SU-DHL-6 (cell line): ENCODE data around the gene RNF19B.

Experiments
- H2AFZ ChIP-seq: fragments of 200-600 bp; sonication (generic); 2 replicates; pipeline ENCODE4 v1.6.1; 2014; ENCODE audit warnings: low read depth, mild to moderate bottlenecking, moderate library complexity, mixed read lengths, antibody characterized with exemption, low read length; ENCODE audit not compliant: severe bottlenecking
- H3F3A ChIP-seq: fragments of 200-600 bp; shearing (Covaris generic); 2 replicates; pipeline ENCODE4 v1.6.0; 2016; ENCODE audit warnings: antibody characterized with exemption, mild to moderate bottlenecking; ENCODE audit not compliant: insufficient read depth
- H3K27ac ChIP-seq: fragments of 200-600 bp; sonication (generic); 2 replicates; pipeline ENCODE4 v1.5.1; 2016; ENCODE audit warnings: low read depth, mild to moderate bottlenecking, low read length, moderate library complexity, mixed read lengths
- H3K27me3 ChIP-seq: fragments of 200-600 bp; sonication (generic), shearing (Covaris generic); 2 replicates; pipeline ENCODE4 v1.6.0; 2014; ENCODE audit warnings: mild to moderate bottlenecking, low read length
- H3K36me3 ChIP-seq: fragments of 200-600 bp; sonication (generic); 2 replicates; pipeline ENCODE4 v1.6.1; 2014; ENCODE audit warnings: mild to moderate bottlenecking, low read length, mixed read lengths
- H3K4me2 ChIP-seq: fragments of 300-600, 200-600 bp; shearing (Covaris generic), sonication (generic); 2 replicates; pipeline ENCODE4 v1.6.0; 2014; ENCODE audit warnings: low read length, low read depth, mild to moderate bottlenecking; ENCODE audit not compliant: poor library complexity, severe bottlenecking
- H3K4me3 ChIP-seq: fragments of 200-600 bp; sonication (generic); 2 replicates; pipeline ENCODE4 v1.5.1; 2014; ENCODE audit warnings: antibody characterized with exemption, low read length, mild to moderate bottlenecking, mixed read lengths; ENCODE audit not compliant: insufficient read depth, poor library complexity, severe bottlenecking
- H3K79me2 ChIP-seq: fragments of 200-600 bp; sonication (generic); 2 replicates; pipeline ENCODE4 v1.6.1; 2014; ENCODE audit warnings: mild to moderate bottlenecking, low read length, moderate library complexity; ENCODE audit not compliant: insufficient read depth
- H3K9ac ChIP-seq: fragments of 200-600 bp; sonication (generic); 2 replicates; pipeline ENCODE4 v1.7.0; 2014; ENCODE audit warnings: mild to moderate bottlenecking, low read length
- H3K9me2 ChIP-seq: fragments of 200-600 bp; sonication (generic); replicated peaks from 2 replicates; pipeline ENCODE4 v1.6.1; 2014; ENCODE audit warnings: low read length; ENCODE audit not compliant: insufficient read depth
- H3K9me3 ChIP-seq: fragments of 200-600 bp; sonication (generic); 2 replicates; pipeline ENCODE4 v1.6.1; 2014; ENCODE audit warnings: low read length, mixed read lengths; ENCODE audit not compliant: insufficient read depth
- H4K20me1 ChIP-seq: fragments of 200-600 bp; sonication (generic); 2 replicates; pipeline ENCODE4 v1.6.1; 2014; ENCODE audit warnings: low read depth, mild to moderate bottlenecking, antibody characterized with exemption, low read length, moderate library complexity, mixed read lengths
- CTCF ChIP-seq: fragments of 200-600 bp; sonication (generic); IDR thresholded peaks from one replicate; pipeline ENCODE4 v1.5.1; 2017; ENCODE audit warnings: antibody characterized with exemption, mild to moderate bottlenecking, low read length, moderate library complexity; ENCODE audit not compliant: insufficient read depth, poor library complexity, severe bottlenecking
- EZH2phosphoT487 ChIP-seq: fragments of 200-600 bp; sonication (generic), shearing (Covaris generic); conservative IDR thresholded peaks from 2 replicates; pipeline ENCODE4 v1.6.1; 2018; ENCODE audit warnings: mild to moderate bottlenecking, antibody characterized with exemption, low read length, moderate library complexity, mixed read lengths

Gene RNF19B

GRCh38 chr1:32928285-32928684 is 36.3 kb downstream of the RNF19B start:
- TF ChIP-seq CTCF, result no peak
- TF ChIP-seq EZH2phosphoT487, result no peak
- Histone ChIP-seq H4K20me1 (no peaks in the 10 kb centered on the region), H3K9me3 (no peaks in the 10 kb centered on the region), H3K36me3 (no peaks in the 10 kb centered on the region), H3K27me3 (no peaks in the 10 kb centered on the region), H3K79me2 (no peaks in the 10 kb centered on the region), H3F3A (no peaks in the 10 kb centered on the region), H3K9ac (no peak overlapping the region), H3K4me2 (no peak overlapping the region), H3K9me2 (no peaks in the 10 kb centered on the region), H3K27ac (no peak overlapping the region), H2AFZ (no peak overlapping the region), H3K4me3 (no peak overlapping the region)

- no peak overlapping the region for H3K9ac ChIP-seq
- no peaks in the 10 kb centered on the region for H3K9me2 ChIP-seq
Measured at GRCh38 chr1:32927441-32927840, 37.2 kb downstream of the RNF19B start.

GRCh38 chr1:32926562-32926961 is 38.0 kb downstream of the RNF19B start:
- no peak overlapping the region for H3K4me3 ChIP-seq
- no peaks in the 10 kb centered on the region for H3K79me2 ChIP-seq
- no peak overlapping the region for H2AFZ ChIP-seq
- no peak for TF ChIP-seq EZH2phosphoT487
- TF ChIP-seq CTCF, result no peak
- H3F3A ChIP-seq, result no peaks in the 10 kb centered on the region
- H3K9ac ChIP-seq, result no peak overlapping the region
- H3K27ac ChIP-seq, result no peak overlapping the region
- no peaks in the 10 kb centered on the region for H3K9me2 ChIP-seq
- no peaks in the 10 kb centered on the region for H3K27me3 ChIP-seq
- H4K20me1 ChIP-seq, result no peaks in the 10 kb centered on the region
- H3K4me2 ChIP-seq, result no peak overlapping the region
- no peaks in the 10 kb centered on the region for H3K36me3 ChIP-seq
- H3K9me3 ChIP-seq, result no peaks in the 10 kb centered on the region

More at GRCh38 chr1:32927441-32927840, 37.2 kb downstream of the RNF19B start:
- Histone ChIP-seq H3K36me3 (no peaks in the 10 kb centered on the region), H3K4me2 (no peak overlapping the region), H3K27me3 (no peaks in the 10 kb centered on the region), H3F3A (no peaks in the 10 kb centered on the region), H3K9me3 (no peaks in the 10 kb centered on the region), H3K27ac (no peak overlapping the region), H4K20me1 (no peaks in the 10 kb centered on the region), H3K4me3 (no peak overlapping the region), H2AFZ (no peak overlapping the region), H3K79me2 (no peaks in the 10 kb centered on the region)
- no peak for TF ChIP-seq CTCF
- no peak for TF ChIP-seq EZH2phosphoT487
